ENCODE data around the gene ATG4C. TPM values are rescaled to one million over a fixed set of nuclear protein-coding genes. Genes with fewer than 3 reads are reported as not detected.

ATG4C gene
- total RNA-seq, 3 donors from 2014 or later (not counting 1 experiment from before 2014, with no cell fraction given): 4.8 to 9.7 (median 6.3) TPM

DNA sequence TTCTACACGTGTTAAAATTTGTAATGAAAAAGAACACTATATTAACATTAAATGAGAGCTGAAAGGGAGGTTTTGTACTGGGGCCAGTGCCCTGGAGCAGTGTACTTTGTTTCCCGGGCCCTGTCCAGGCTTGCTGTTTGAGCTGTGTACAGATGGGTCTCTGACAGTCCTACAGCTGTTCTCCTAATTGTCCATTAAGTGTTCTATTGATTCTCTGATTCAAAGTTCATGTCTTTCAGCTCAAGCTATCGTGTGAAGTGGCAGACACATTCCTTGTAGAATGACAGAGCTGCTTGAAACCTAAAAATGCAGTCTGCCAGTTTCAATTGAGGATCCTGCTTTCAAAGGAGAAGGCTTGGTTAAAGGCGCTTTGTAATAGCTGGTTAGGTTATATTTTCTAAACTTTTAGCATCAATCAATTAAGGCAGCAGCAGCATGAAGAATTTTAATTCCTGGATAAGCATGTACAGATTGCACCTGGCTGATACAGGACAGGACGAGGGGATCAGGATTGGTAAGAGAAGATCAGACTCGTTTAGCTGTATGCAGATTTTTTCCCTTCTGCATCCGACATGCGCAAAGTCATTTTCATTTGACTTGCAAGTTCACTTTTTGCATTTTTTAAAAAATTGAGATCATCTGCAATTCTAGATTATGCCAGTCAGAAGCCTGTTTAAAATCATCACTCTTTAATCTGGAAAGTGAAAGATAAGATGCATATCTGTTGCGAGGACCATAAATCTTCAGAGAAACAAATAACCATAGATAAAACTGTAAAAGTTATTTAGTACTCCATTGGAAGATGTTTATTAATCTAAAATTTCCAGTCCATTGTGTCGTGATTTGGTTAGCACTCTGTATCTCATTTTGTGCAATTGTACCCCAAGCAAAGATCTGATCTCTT lies 98.5 kb downstream of the ATG4C start:
- Mint-ChIP-seq H3K27me3 (ENCODE audit: low read depth in 2 of 2) (peaks cover 18 to 38% of the 10 kb centered on the region in 2 donors), H3K36me3 (no peaks in the 10 kb centered on the region), H3K4me3 (no peak overlapping the region), H3K4me1 (no peaks in the 10 kb centered on the region), H3K9me3 (peaks cover 2% of the 10 kb centered on the region in 2 donors), H3K27ac (no peak overlapping the region)
- ATAC-seq (no peak), DNase-seq (no peak)
- H3K4me3 ChIP-seq (ENCODE audit: low read length): no peak overlapping the region
- H3K27ac ChIP-seq (ENCODE audit: low read length): no peak overlapping the region
- H3K36me3 ChIP-seq (ENCODE audit: control insufficient read depth, insufficient read depth, low read length): no peaks in the 10 kb centered on the region
- no peaks in the 10 kb centered on the region for H3K9me3 ChIP-seq (ENCODE audit: control insufficient read depth, insufficient read depth, low read length)
- no peaks in the 10 kb centered on the region for H3K27me3 ChIP-seq (ENCODE audit: control insufficient read depth, insufficient read depth, low read length)
- H3K4me1 ChIP-seq (ENCODE audit: control insufficient read depth, insufficient read depth, low read length): no peaks in the 10 kb centered on the region
- WGBS (ENCODE audit: insufficient coverage): 83% methylated on average over 7 of the region's 10 CpGs
- TF ChIP-seq, protein P1, sequence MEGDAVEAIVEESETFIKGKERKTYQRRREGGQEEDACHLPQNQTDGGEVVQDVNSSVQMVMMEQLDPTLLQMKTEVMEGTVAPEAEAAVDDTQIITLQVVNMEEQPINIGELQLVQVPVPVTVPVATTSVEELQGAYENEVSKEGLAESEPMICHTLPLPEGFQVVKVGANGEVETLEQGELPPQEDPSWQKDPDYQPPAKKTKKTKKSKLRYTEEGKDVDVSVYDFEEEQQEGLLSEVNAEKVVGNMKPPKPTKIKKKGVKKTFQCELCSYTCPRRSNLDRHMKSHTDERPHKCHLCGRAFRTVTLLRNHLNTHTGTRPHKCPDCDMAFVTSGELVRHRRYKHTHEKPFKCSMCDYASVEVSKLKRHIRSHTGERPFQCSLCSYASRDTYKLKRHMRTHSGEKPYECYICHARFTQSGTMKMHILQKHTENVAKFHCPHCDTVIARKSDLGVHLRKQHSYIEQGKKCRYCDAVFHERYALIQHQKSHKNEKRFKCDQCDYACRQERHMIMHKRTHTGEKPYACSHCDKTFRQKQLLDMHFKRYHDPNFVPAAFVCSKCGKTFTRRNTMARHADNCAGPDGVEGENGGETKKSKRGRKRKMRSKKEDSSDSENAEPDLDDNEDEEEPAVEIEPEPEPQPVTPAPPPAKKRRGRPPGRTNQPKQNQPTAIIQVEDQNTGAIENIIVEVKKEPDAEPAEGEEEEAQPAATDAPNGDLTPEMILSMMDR (IDR thresholded peaks at IDR 0.05): no peak
- intact Hi-C loops (cut with micrococcal nuclease): no loop called here

DNA sequence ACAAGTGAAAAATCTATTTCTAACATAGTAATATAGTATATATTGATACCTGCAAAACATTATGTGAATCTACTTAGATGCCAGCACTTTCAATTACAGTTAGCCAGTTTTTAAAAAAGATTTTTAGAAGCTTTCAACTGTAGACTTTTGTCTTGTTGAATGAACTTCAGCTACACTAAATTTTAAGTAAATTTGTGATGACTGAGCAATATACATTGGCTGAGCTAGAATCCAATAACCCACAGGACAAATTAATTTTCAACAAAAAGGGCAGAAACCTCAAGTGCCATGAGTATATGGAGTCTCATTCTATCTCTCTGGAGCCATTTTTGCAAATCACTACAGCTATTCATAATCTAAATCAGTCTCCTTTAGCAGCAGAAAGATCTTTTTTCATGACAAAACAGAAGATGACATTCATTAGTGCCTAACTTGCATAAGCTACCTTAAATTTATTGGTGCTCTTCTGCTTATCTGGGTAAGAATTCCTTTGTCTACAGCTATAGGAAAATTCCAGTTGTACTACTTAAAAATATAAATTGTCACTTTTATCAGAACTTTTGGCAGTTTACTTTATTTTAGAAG lies 100.3 kb downstream of the ATG4C start:
- H3K27ac Mint-ChIP-seq: no peak overlapping the region
- intact Hi-C loops (cut with micrococcal nuclease): no loop called here

DNA sequence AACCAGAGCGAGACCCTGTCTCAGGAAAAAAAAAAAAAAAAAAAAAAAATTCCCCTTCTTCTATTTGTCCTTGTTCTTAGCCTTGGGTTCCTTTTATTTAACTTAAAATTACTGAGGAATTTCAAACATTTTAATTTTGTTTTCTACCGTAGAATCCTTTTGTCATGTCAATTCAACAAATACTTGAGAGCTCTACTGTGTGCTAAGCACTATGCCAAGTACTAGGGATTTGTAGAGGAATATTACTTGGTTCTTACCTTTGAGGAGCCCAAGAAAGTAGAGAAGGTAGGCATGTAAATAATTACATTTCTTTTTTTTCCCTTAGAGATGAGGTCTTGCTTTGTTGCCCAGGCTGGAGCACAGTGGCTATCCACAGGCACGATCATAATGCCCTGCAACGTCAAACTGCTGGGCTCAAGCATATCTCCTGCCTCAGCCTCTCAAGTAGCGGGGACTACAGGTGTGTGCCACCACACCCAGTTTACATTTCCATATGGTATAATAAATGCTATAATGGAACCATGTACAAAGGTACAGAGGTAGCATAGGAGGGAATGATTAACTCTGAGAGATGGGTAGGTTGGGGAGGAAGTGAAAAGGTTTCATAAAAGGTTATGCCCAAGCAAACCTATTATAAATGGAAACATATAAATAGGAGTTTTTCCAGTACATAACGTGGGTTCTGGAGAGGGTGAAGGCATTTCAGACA lies 104.0 kb downstream of the ATG4C start:
- Histone ChIP-seq H3K27ac (ENCODE audit: low read length) (no peak overlapping the region), H3K4me3 (ENCODE audit: low read length) (no peak overlapping the region), H3K27me3 (ENCODE audit: control insufficient read depth, insufficient read depth, low read length) (no peaks in the 10 kb centered on the region), H3K36me3 (ENCODE audit: control insufficient read depth, insufficient read depth, low read length) (no peaks in the 10 kb centered on the region), H3K9me3 (ENCODE audit: control insufficient read depth, insufficient read depth, low read length) (no peaks in the 10 kb centered on the region), H3K4me1 (ENCODE audit: control insufficient read depth, insufficient read depth, low read length) (no peaks in the 10 kb centered on the region)
- intact Hi-C loops (cut with micrococcal nuclease): no loop called here
- no peak overlapping the region for H3K27ac Mint-ChIP-seq
- ATAC-seq (no peak), DNase-seq (no peak)
- H3K9me3 Mint-ChIP-seq: peaks cover 2% of the 10 kb centered on the region in 2 donors
- H3K4me1 Mint-ChIP-seq: no peaks in the 10 kb centered on the region
- TF ChIP-seq, protein P1 (IDR thresholded peaks at IDR 0.05): no peak
- peaks cover 15 to 23% of the 10 kb centered on the region in 2 donors for H3K27me3 Mint-ChIP-seq (ENCODE audit: low read depth in 2 of 2)
- H3K4me3 Mint-ChIP-seq: no peak overlapping the region
- whole genome bisulfite sequencing (ENCODE audit: insufficient coverage): 94% methylated on average over 5 of the region's 6 CpGs
- H3K36me3 Mint-ChIP-seq: no peaks in the 10 kb centered on the region

More for the DNA sequence above, 100.3 kb downstream of the ATG4C start:
- Mint-ChIP-seq H3K36me3 (no peaks in the 10 kb centered on the region), H3K27me3 (ENCODE audit: low read depth in 2 of 2) (peaks cover 15 to 30% of the 10 kb centered on the region in 2 donors), H3K9me3 (peaks cover 2% of the 10 kb centered on the region in 2 donors), H3K4me3 (no peak overlapping the region), H3K4me1 (no peaks in the 10 kb centered on the region)
- Histone ChIP-seq H3K27ac (ENCODE audit: low read length) (no peak overlapping the region), H3K36me3 (ENCODE audit: control insufficient read depth, insufficient read depth, low read length) (no peaks in the 10 kb centered on the region), H3K4me3 (ENCODE audit: low read length) (no peak overlapping the region), H3K27me3 (ENCODE audit: control insufficient read depth, insufficient read depth, low read length) (no peaks in the 10 kb centered on the region), H3K9me3 (ENCODE audit: control insufficient read depth, insufficient read depth, low read length) (no peaks in the 10 kb centered on the region), H3K4me1 (ENCODE audit: control insufficient read depth, insufficient read depth, low read length) (no peaks in the 10 kb centered on the region)
- DNase-seq: no peak
- TF ChIP-seq, protein P1 (IDR thresholded peaks at IDR 0.05): no peak
- ATAC-seq: no peak
